Gastrocnemius medialis (tissue), 4 donors: ENCODE data around the gene DNM1.

Source experiments
- POLR2A ChIP-seq, 2 donors: fragments of 450-650 bp; IDR thresholded peaks; one replicate each; pipeline ENCODE4 v1.6.1; 2017; ENCODE audit warnings: antibody characterized with exemption in 2 of 2, mild to moderate bottlenecking in 2 of 2, moderate library complexity in 2 of 2
- TF ChIP-seq, protein P1 (sequence below), 5 experiments: fragments of 450-650 bp in 3 of 5; fragments of 200-600 bp in 2 of 5; sonication (generic) in 2 of 5; IDR thresholded peaks in 4 of 5; conservative IDR thresholded peaks in 1 of 5; 1 replicate in 4 of 5; 2 replicates in 1 of 5; pipeline ENCODE4 v1.5.1; 2016 to 2019; ENCODE audit warnings: antibody characterized with exemption in 5 of 5, mild to moderate bottlenecking in 3 of 5, moderate library complexity in 3 of 5

DNA sequence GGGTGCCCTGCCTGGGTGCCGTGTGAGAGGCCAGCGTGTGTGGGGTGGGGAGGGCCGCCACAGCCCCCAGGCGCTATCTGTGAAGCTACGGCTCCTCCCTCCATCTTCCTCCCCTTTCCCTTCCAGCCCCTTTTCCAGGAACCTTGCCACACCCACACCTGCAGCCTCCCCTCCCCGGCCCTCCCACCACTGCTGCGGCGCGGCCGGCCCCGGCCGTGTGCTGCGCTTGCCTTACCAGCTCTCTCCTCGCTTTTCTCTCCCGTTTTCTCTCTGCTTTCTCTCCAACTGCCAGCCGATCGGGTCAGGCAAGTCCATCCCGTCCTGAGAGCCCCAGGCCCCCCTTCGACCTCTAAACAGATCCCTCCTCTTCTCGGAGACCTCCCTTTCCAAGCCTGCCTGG, 51.2 kb downstream of the DNM1 start:
- TF ChIP-seq POLR2A (IDR thresholded peaks at IDR 0.05) = no peak
- TF ChIP-seq, protein P1, sequence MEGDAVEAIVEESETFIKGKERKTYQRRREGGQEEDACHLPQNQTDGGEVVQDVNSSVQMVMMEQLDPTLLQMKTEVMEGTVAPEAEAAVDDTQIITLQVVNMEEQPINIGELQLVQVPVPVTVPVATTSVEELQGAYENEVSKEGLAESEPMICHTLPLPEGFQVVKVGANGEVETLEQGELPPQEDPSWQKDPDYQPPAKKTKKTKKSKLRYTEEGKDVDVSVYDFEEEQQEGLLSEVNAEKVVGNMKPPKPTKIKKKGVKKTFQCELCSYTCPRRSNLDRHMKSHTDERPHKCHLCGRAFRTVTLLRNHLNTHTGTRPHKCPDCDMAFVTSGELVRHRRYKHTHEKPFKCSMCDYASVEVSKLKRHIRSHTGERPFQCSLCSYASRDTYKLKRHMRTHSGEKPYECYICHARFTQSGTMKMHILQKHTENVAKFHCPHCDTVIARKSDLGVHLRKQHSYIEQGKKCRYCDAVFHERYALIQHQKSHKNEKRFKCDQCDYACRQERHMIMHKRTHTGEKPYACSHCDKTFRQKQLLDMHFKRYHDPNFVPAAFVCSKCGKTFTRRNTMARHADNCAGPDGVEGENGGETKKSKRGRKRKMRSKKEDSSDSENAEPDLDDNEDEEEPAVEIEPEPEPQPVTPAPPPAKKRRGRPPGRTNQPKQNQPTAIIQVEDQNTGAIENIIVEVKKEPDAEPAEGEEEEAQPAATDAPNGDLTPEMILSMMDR (IDR thresholded peaks at IDR 0.05 in 4 of 5, conservative IDR thresholded peaks at IDR 0.05 in 1 of 5) = no peak
